OCI-LY7 (cell line): Measurements from ENCODE around the gene SNRPA1. TPM values are rescaled to one million over a fixed set of nuclear protein-coding genes. Genes with fewer than 3 reads are reported as not detected.

Source experiments
- BruUV-seq: library from RNA; stranded (reverse); fragments of 400-500 nt; replicated peaks from 2 replicates; lab custom pipeline; 2021; lab: Mats Ljungman, UMichigan
- CTCF ChIA-PET: fragments of 300-600 bp; sonication (Branson Sonifier 250); formaldehyde crosslinking; loops from one replicate; lab custom pipeline; 2022; ENCODE audit warnings: antibody characterized with exemption; ENCODE audit not compliant: unreplicated experiment; lab: Charles Lee
- POLR2A ChIA-PET: fragments of 300-600 bp; sonication (Branson Sonifier 250); formaldehyde crosslinking; loops from one replicate; lab custom pipeline; 2022; ENCODE audit warnings: antibody characterized with exemption; lab: Charles Lee
- DNase-seq: peaks from one replicate; pipeline ENCODE4 v3.0.0-alpha.2; 2015; ENCODE audit warnings: low spot score
- H2AFZ ChIP-seq: fragments of 200-600 bp; sonication (generic), shearing (Covaris generic); 2 replicates; pipeline ENCODE4 v1.6.1; 2014; ENCODE audit warnings: mild to moderate bottlenecking, antibody characterized with exemption, low read length, moderate library complexity
- H3K27ac ChIP-seq: fragments of 200-600 bp; sonication (generic); 2 replicates; pipeline ENCODE4 v1.5.1; 2014; ENCODE audit warnings: mixed run types, low read depth, mild to moderate bottlenecking, moderate library complexity, low read length, inconsistent platforms; ENCODE audit not compliant: poor library complexity, severe bottlenecking
- H3K36me3 ChIP-seq: fragments of 200-600 bp; sonication (generic); 2 replicates; pipeline ENCODE4 v1.6.1; 2014; ENCODE audit warnings: mild to moderate bottlenecking, antibody characterized with exemption, low read length, moderate library complexity, mixed read lengths; ENCODE audit not compliant: insufficient read depth
- H3K4me1 ChIP-seq: fragments of 200-600 bp; sonication (generic); 2 replicates; pipeline ENCODE4 v1.5.1; 2014; ENCODE audit warnings: mild to moderate bottlenecking, low read length; ENCODE audit not compliant: insufficient read depth, poor library complexity, severe bottlenecking
- H3K4me2 ChIP-seq: fragments of 200-600 bp; sonication (generic); 2 replicates; pipeline ENCODE4 v1.6.1; 2014; ENCODE audit warnings: mild to moderate bottlenecking, low read length
- H3K4me3 ChIP-seq: fragments of 200-600 bp; sonication (generic); 2 replicates; pipeline ENCODE4 v1.5.1; 2014; ENCODE audit warnings: mild to moderate bottlenecking, low read depth, low read length; ENCODE audit not compliant: poor library complexity, severe bottlenecking
- H3K79me2 ChIP-seq: fragments of 200-600 bp; sonication (generic); 2 replicates; pipeline ENCODE4 v1.6.1; 2016; ENCODE audit warnings: low read depth, mild to moderate bottlenecking, low read length, moderate library complexity, mixed read lengths; ENCODE audit not compliant: insufficient read depth
- H3K9me2 ChIP-seq: fragments of 200-600 bp; sonication (generic); 2 replicates; pipeline ENCODE4 v1.6.1; 2016; ENCODE audit warnings: mild to moderate bottlenecking, low read length, mixed read lengths; ENCODE audit not compliant: insufficient read depth
- H3K9me3 ChIP-seq: fragments of 200-600 bp; sonication (generic); 2 replicates; pipeline ENCODE4 v1.6.1; 2014; ENCODE audit warnings: mild to moderate bottlenecking, mixed run types, low read length, mixed read lengths
- H4K20me1 ChIP-seq: fragments of 200-600 bp; sonication (generic); 2 replicates; pipeline ENCODE4 v1.6.1; 2014; ENCODE audit warnings: mild to moderate bottlenecking, antibody characterized with exemption, low read length, moderate library complexity, mixed read lengths; ENCODE audit not compliant: insufficient read depth
- EZH2phosphoT487 ChIP-seq: fragments of 200-600 bp; sonication (generic); IDR thresholded peaks from 2 replicates; pipeline ENCODE4 v1.6.1; 2018; ENCODE audit warnings: low read depth, borderline replicate concordance, mild to moderate bottlenecking, mixed run types, antibody characterized with exemption, low read length, moderate library complexity, mixed read lengths
- intact Hi-C: fragments of 100-400 bp; cut with micrococcal nuclease; formaldehyde crosslinking; loops from one replicate; pipeline ENCODE4 v1.10.0; 2022; ENCODE audit not compliant: unreplicated experiment
- total RNA-seq, 2 experiments: library from RNA; depleted of rRNA in 1 of 2; stranded (reverse); fragments of >200 nt in 1 of 2; shearing (Covaris generic) in 1 of 2; gene quantifications; 2 replicates each; pipeline ENCODE4 v1.2.3, GENCODE V29; 2014 to 2022
- TF ChIP-seq, protein P1 (sequence below): fragments of 200-600 bp; sonication (generic); conservative IDR thresholded peaks from 2 replicates; pipeline ENCODE4 v1.5.1; 2014; ENCODE audit warnings: mild to moderate bottlenecking, antibody characterized with exemption, low read length, moderate library complexity, mixed read lengths

SNRPA1 gene
- total RNA-seq, 2 experiments from 2014 or later, result 54.3 to 176 TPM

DNA sequence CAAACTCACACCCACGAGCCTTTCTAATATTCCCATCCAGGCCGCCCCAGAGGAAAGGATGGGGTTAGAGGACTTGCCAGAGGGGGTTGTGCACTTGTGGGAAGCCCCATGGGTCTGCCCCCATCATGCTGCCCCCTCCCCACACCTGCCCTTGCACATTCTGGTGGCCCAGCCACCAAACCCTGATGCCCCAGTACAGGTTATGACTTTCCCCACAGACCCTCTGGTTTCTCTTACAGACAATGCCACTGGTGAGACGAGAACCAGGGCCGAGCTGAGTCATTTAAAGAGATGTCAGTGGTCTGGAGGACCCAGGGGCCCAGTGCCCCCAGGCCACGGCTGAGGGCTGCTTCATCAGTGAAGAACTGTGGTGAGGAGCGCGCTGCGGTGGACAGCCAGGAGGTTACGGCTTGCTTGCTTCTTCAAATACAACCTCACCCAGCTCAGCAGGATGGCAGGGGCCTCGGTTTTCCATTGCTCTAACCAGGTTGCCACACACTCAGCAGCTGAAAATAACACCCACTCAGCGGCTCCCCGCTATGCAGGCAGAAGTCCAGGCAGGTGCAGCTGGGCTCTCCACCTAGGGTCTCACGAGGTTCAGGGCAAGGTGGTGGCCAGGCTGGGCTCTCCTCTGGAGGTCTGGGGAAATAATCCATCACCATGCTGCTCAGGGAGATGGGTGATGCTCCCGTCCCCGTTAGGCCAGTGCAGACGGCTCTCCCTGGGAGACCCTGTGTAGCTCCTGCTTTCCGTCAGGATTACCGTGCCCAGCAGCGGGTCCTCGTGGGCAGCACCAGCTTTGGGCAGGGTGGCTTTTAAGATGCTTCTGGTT, 13.8 kb upstream of the SNRPA1 start:
- Histone ChIP-seq H3K4me3 (no peak overlapping the region), H3K4me2 (no peak overlapping the region), H2AFZ (no peak overlapping the region), H3K9me2 (no peaks in the 10 kb centered on the region), H3K9me3 (no peaks in the 10 kb centered on the region), H3K27ac (no peak overlapping the region), H3K4me1 (peaks cover 7% of the 10 kb centered on the region), H3K79me2 (no peaks in the 10 kb centered on the region), H4K20me1 (no peaks in the 10 kb centered on the region), H3K36me3 (no peaks in the 10 kb centered on the region)
- no peak for DNase-seq
- BruUV-seq, result no TSS peak
- intact Hi-C loops, result loop anchor here (10.0 kb wide), 1 partner anchor 196 kb away; no protein-coding TSS in a partner anchor
- CTCF ChIA-PET, result interaction anchor here (0.5 kb wide), 1 partner anchor 536 kb away, joined by 3 read pairs; no protein-coding TSS in a partner anchor
- POLR2A ChIA-PET, result no interaction called here
- TF ChIP-seq EZH2phosphoT487, result no peak
- TF ChIP-seq, protein P1, sequence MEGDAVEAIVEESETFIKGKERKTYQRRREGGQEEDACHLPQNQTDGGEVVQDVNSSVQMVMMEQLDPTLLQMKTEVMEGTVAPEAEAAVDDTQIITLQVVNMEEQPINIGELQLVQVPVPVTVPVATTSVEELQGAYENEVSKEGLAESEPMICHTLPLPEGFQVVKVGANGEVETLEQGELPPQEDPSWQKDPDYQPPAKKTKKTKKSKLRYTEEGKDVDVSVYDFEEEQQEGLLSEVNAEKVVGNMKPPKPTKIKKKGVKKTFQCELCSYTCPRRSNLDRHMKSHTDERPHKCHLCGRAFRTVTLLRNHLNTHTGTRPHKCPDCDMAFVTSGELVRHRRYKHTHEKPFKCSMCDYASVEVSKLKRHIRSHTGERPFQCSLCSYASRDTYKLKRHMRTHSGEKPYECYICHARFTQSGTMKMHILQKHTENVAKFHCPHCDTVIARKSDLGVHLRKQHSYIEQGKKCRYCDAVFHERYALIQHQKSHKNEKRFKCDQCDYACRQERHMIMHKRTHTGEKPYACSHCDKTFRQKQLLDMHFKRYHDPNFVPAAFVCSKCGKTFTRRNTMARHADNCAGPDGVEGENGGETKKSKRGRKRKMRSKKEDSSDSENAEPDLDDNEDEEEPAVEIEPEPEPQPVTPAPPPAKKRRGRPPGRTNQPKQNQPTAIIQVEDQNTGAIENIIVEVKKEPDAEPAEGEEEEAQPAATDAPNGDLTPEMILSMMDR, result no peak

DNA sequence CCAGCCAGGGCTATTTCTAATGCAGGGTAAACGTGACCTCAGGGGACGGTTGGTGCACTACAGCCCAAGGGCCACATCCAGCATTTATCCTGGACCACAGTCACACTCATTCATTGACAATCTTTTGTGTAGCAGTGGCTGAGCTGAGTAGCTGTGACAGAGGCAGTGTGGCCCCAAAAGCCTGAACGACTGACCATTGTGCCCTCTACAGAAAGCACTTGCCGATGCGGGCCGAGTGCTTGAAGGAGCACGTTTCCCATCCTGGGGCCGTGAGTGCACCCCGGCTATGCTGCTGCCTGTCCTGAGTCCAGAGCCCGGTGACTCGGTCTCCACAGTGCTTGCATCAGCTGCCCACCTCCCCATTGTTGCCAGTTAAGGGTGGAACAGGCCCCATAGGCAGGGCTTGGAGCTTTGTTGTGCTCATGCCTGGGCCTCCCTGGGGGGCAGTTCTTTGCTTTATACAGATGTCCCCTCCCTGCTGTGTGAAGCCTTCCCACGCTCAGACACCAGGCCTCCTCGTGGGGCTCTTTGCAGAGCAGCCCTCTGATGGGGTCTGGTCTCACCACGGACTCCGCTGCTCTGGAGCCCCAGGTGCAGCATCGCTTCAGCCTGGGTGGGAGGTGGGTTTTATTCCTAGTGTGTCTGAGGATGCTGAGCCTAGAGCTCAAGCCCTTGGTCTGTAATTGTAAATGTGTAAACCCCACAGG, 13.0 kb upstream of the SNRPA1 start:
- Histone ChIP-seq H3K9me3 (no peaks in the 10 kb centered on the region), H3K36me3 (no peaks in the 10 kb centered on the region), H3K79me2 (no peaks in the 10 kb centered on the region), H4K20me1 (no peaks in the 10 kb centered on the region), H3K27ac (no peak overlapping the region), H3K4me3 (no peak overlapping the region), H3K9me2 (no peaks in the 10 kb centered on the region), H3K4me2 (no peak overlapping the region), H3K4me1 (peaks cover 7% of the 10 kb centered on the region), H2AFZ (no peak overlapping the region)
- ChIA-PET POLR2A (no interaction called here), CTCF (no interaction called here)
- TF ChIP-seq, protein P1, result no peak
- no peak for TF ChIP-seq EZH2phosphoT487
- DNase-seq, result no peak
- intact Hi-C loops, result loop anchor here (10.0 kb wide), 1 partner anchor 197 kb away; no protein-coding TSS in a partner anchor
- no TSS peak for BruUV-seq
